OCI-LY7 (cell line): ENCODE data around the gene GRIA1. TPM values are rescaled to one million over a fixed set of nuclear protein-coding genes. Genes with fewer than 3 reads are reported as not detected.

ENCODE experiments used
- BruUV-seq: library from RNA; stranded (reverse); fragments of 400-500 nt; replicated peaks from 2 replicates; lab custom pipeline; 2021; lab: Mats Ljungman, UMichigan
- CTCF ChIA-PET: fragments of 300-600 bp; sonication (Branson Sonifier 250); formaldehyde crosslinking; loops from one replicate; lab custom pipeline; 2022; ENCODE audit warnings: antibody characterized with exemption; ENCODE audit not compliant: unreplicated experiment; lab: Charles Lee
- POLR2A ChIA-PET: fragments of 300-600 bp; sonication (Branson Sonifier 250); formaldehyde crosslinking; loops from one replicate; lab custom pipeline; 2022; ENCODE audit warnings: antibody characterized with exemption; lab: Charles Lee
- DNase-seq: peaks from one replicate; pipeline ENCODE4 v3.0.0-alpha.2; 2015; ENCODE audit warnings: low spot score
- H2AFZ ChIP-seq: fragments of 200-600 bp; sonication (generic), shearing (Covaris generic); 2 replicates; pipeline ENCODE4 v1.6.1; 2014; ENCODE audit warnings: mild to moderate bottlenecking, antibody characterized with exemption, low read length, moderate library complexity
- H3K27ac ChIP-seq: fragments of 200-600 bp; sonication (generic); 2 replicates; pipeline ENCODE4 v1.5.1; 2014; ENCODE audit warnings: mixed run types, low read depth, mild to moderate bottlenecking, moderate library complexity, low read length, inconsistent platforms; ENCODE audit not compliant: poor library complexity, severe bottlenecking
- H3K36me3 ChIP-seq: fragments of 200-600 bp; sonication (generic); 2 replicates; pipeline ENCODE4 v1.6.1; 2014; ENCODE audit warnings: mild to moderate bottlenecking, antibody characterized with exemption, low read length, moderate library complexity, mixed read lengths; ENCODE audit not compliant: insufficient read depth
- H3K4me1 ChIP-seq: fragments of 200-600 bp; sonication (generic); 2 replicates; pipeline ENCODE4 v1.5.1; 2014; ENCODE audit warnings: mild to moderate bottlenecking, low read length; ENCODE audit not compliant: insufficient read depth, poor library complexity, severe bottlenecking
- H3K4me2 ChIP-seq: fragments of 200-600 bp; sonication (generic); 2 replicates; pipeline ENCODE4 v1.6.1; 2014; ENCODE audit warnings: mild to moderate bottlenecking, low read length
- H3K4me3 ChIP-seq: fragments of 200-600 bp; sonication (generic); 2 replicates; pipeline ENCODE4 v1.5.1; 2014; ENCODE audit warnings: mild to moderate bottlenecking, low read depth, low read length; ENCODE audit not compliant: poor library complexity, severe bottlenecking
- H3K79me2 ChIP-seq: fragments of 200-600 bp; sonication (generic); 2 replicates; pipeline ENCODE4 v1.6.1; 2016; ENCODE audit warnings: low read depth, mild to moderate bottlenecking, low read length, moderate library complexity, mixed read lengths; ENCODE audit not compliant: insufficient read depth
- H3K9me2 ChIP-seq: fragments of 200-600 bp; sonication (generic); 2 replicates; pipeline ENCODE4 v1.6.1; 2016; ENCODE audit warnings: mild to moderate bottlenecking, low read length, mixed read lengths; ENCODE audit not compliant: insufficient read depth
- H3K9me3 ChIP-seq: fragments of 200-600 bp; sonication (generic); 2 replicates; pipeline ENCODE4 v1.6.1; 2014; ENCODE audit warnings: mild to moderate bottlenecking, mixed run types, low read length, mixed read lengths
- H4K20me1 ChIP-seq: fragments of 200-600 bp; sonication (generic); 2 replicates; pipeline ENCODE4 v1.6.1; 2014; ENCODE audit warnings: mild to moderate bottlenecking, antibody characterized with exemption, low read length, moderate library complexity, mixed read lengths; ENCODE audit not compliant: insufficient read depth
- EZH2phosphoT487 ChIP-seq: fragments of 200-600 bp; sonication (generic); IDR thresholded peaks from 2 replicates; pipeline ENCODE4 v1.6.1; 2018; ENCODE audit warnings: low read depth, borderline replicate concordance, mild to moderate bottlenecking, mixed run types, antibody characterized with exemption, low read length, moderate library complexity, mixed read lengths
- intact Hi-C: fragments of 100-400 bp; cut with micrococcal nuclease; formaldehyde crosslinking; loops from one replicate; pipeline ENCODE4 v1.10.0; 2022; ENCODE audit not compliant: unreplicated experiment
- total RNA-seq, 2 experiments: library from RNA; depleted of rRNA in 1 of 2; stranded (reverse); fragments of >200 nt in 1 of 2; shearing (Covaris generic) in 1 of 2; gene quantifications; 2 replicates each; pipeline ENCODE4 v1.2.3, GENCODE V29; 2014 to 2022
- TF ChIP-seq, protein P1 (sequence below): fragments of 200-600 bp; sonication (generic); conservative IDR thresholded peaks from 2 replicates; pipeline ENCODE4 v1.5.1; 2014; ENCODE audit warnings: mild to moderate bottlenecking, antibody characterized with exemption, low read length, moderate library complexity, mixed read lengths

Gene GRIA1
- total RNA-seq, 2 experiments from 2014 or later: not detected

DNA sequence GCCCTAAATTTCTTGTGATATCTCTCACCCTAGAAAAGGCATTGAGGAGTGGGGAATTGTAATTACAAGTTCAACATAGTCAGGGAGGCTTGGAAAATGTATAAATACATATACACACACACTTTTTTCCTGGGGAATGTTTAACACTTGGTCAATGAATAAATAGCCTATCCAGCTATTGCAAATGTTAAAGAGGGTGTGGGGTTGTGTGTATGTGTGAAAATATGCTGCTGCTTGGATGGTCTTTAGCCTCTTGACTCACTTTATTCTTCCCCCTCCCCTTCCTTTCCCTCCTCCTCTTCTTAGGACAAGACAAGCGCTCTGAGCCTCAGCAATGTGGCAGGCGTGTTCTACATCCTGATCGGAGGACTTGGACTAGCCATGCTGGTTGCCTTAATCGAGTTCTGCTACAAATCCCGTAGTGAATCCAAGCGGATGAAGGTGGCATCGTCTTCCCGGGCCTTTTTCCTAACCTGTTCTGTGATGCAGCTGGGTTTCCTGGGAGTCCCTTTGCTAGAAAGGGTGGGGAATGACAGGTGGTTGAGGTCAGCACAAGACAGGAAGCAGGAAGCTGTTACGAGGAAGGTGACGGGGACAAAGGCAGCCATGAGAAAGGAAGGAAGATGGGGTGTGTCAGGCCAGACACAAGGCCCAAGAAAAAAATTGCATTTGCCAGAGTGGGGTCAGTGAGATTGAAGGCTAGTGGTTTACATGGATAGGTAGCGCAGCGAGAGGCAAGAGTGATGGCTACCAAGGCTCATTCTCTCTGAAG lies 311.8 kb downstream of the GRIA1 start:
- Histone ChIP-seq H3K27ac (no peak overlapping the region), H3K4me3 (no peak overlapping the region), H3K4me1 (no peaks in the 10 kb centered on the region), H3K36me3 (no peaks in the 10 kb centered on the region), H4K20me1 (no peaks in the 10 kb centered on the region), H3K79me2 (no peaks in the 10 kb centered on the region), H3K9me2 (no peaks in the 10 kb centered on the region), H3K4me2 (no peak overlapping the region), H3K9me3 (no peaks in the 10 kb centered on the region), H2AFZ (no peak overlapping the region)
- intact Hi-C loops: no loop called here
- TF ChIP-seq EZH2phosphoT487: no peak
- TF ChIP-seq, protein P1, sequence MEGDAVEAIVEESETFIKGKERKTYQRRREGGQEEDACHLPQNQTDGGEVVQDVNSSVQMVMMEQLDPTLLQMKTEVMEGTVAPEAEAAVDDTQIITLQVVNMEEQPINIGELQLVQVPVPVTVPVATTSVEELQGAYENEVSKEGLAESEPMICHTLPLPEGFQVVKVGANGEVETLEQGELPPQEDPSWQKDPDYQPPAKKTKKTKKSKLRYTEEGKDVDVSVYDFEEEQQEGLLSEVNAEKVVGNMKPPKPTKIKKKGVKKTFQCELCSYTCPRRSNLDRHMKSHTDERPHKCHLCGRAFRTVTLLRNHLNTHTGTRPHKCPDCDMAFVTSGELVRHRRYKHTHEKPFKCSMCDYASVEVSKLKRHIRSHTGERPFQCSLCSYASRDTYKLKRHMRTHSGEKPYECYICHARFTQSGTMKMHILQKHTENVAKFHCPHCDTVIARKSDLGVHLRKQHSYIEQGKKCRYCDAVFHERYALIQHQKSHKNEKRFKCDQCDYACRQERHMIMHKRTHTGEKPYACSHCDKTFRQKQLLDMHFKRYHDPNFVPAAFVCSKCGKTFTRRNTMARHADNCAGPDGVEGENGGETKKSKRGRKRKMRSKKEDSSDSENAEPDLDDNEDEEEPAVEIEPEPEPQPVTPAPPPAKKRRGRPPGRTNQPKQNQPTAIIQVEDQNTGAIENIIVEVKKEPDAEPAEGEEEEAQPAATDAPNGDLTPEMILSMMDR: no peak
- BruUV-seq: no TSS peak
- ChIA-PET POLR2A (interaction anchor here (0.7 to 1.1 kb wide), 2 partner anchors 13 to 15 kb away, joined by 3 to 4 read pairs; no protein-coding TSS in a partner anchor), CTCF (interaction anchor here (0.6 to 1.3 kb wide), 3 partner anchors 163 to 1427 kb away, joined by 3 to 4 read pairs (median 4); no protein-coding TSS in a partner anchor)
- no peak for DNase-seq

DNA sequence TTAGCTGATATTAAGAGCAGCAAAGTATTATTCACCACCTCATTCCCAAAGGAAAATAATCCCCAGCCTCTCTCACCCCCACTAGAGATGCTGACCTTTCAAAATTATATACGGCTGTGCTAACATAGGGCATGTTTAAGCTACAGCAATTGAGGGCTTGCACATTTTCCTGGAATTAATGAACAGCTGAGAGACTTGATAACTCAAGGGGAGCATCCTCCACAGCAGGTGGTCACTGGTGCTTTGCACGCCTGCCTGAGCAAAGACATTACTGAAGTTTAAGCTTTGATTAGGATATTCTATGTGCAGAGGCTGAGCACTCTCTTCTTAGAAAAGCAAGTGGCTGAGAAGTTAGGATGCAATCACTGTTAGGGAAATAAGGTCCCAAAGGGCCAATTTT lies 317.3 kb downstream of the GRIA1 start:
- DNase-seq: no peak
- BruUV-seq: no TSS peak
- ChIA-PET POLR2A (interaction anchor here (0.6 kb wide), 1 partner anchor 20 kb away, joined by 6 read pairs; no protein-coding TSS in a partner anchor), CTCF (no interaction called here)
- no peaks in the 10 kb centered on the region for H3K79me2 ChIP-seq
- H2AFZ ChIP-seq: no peak overlapping the region
- TF ChIP-seq, protein P1: no peak
- no peak for TF ChIP-seq EZH2phosphoT487
- intact Hi-C loops: no loop called here
- no peak overlapping the region for H3K4me3 ChIP-seq
- H3K27ac ChIP-seq: no peak overlapping the region
- no peaks in the 10 kb centered on the region for H4K20me1 ChIP-seq
- no peaks in the 10 kb centered on the region for H3K9me3 ChIP-seq
- H3K36me3 ChIP-seq: no peaks in the 10 kb centered on the region
- H3K4me2 ChIP-seq: no peak overlapping the region
- no peaks in the 10 kb centered on the region for H3K9me2 ChIP-seq
- H3K4me1 ChIP-seq: no peaks in the 10 kb centered on the region

DNA sequence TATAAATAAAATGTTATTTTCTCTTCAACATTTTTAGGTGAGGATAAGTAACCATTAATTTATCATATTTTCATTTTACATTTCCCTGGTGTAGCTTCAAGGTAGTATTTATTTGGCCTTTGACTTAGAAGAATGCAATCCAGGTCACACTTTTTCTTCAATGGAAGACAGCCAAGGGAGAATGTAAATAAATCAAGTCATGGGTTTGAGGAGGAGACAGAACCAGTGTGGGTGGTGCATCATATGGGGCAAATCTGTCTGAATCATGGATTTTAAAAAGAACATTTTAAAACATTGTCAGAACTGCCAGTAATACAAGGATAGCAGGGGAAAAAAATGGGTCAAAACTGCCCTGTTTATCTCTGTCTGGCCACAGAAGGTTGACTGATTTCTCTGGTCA lies 318.7 kb downstream of the GRIA1 start:
- Histone ChIP-seq H3K36me3 (no peaks in the 10 kb centered on the region), H3K4me2 (no peak overlapping the region), H3K4me3 (no peak overlapping the region), H4K20me1 (no peaks in the 10 kb centered on the region), H3K4me1 (peaks cover 11% of the 10 kb centered on the region), H3K27ac (no peak overlapping the region), H2AFZ (no peak overlapping the region), H3K79me2 (no peaks in the 10 kb centered on the region), H3K9me2 (no peaks in the 10 kb centered on the region), H3K9me3 (no peaks in the 10 kb centered on the region)
- BruUV-seq: no TSS peak
- POLR2A ChIA-PET: no interaction called here
- intact Hi-C loops: no loop called here
- no peak for DNase-seq
- CTCF ChIA-PET: no interaction called here
- TF ChIP-seq, protein P1: no peak
- no peak for TF ChIP-seq EZH2phosphoT487
